ENCODE measurements around the gene EIF3L.
A peak's percentile ranks its signal among the peaks of the same experiment; 100 is the strongest.

Gene EIF3L

DNA sequence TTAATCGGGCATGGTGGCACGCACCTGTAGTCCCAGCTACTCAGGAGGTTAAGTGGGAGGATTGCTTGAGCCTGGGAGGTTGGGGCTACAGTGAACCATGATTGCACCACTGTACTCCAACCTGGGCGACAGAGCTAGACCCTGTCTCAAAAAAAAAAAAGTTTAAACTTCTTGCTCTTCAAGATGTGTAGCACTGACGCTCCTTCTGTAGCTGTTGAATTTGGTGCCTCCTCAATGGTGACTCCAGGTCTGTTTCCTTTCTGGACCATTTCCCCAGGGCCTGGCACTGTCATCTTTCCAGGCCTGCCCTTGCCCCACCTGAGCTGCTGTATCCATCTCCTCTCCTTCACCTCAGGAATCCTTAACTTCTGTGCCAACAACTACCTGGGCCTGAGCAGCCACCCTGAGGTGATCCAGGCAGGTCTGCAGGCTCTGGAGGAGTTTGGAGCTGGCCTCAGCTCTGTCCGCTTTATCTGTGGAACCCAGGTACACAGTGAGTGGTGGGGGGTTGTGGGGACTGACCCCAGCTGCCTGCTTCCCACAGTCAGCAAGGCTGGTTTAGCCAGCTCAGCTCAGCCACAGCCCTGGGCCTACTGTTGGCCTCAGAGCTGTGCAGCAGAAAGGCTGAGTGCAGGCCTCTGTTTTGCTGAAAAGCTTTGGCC lies 39.4 kb upstream of the EIF3L start:
- DNase-seq (ENCODE audit: low read depth) = no peak
- H3K4me3 ChIP-seq (ENCODE audit: low read depth, low read length) = no peak overlapping the region
- TF ChIP-seq, protein P1, sequence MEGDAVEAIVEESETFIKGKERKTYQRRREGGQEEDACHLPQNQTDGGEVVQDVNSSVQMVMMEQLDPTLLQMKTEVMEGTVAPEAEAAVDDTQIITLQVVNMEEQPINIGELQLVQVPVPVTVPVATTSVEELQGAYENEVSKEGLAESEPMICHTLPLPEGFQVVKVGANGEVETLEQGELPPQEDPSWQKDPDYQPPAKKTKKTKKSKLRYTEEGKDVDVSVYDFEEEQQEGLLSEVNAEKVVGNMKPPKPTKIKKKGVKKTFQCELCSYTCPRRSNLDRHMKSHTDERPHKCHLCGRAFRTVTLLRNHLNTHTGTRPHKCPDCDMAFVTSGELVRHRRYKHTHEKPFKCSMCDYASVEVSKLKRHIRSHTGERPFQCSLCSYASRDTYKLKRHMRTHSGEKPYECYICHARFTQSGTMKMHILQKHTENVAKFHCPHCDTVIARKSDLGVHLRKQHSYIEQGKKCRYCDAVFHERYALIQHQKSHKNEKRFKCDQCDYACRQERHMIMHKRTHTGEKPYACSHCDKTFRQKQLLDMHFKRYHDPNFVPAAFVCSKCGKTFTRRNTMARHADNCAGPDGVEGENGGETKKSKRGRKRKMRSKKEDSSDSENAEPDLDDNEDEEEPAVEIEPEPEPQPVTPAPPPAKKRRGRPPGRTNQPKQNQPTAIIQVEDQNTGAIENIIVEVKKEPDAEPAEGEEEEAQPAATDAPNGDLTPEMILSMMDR (IDR thresholded peaks at IDR 0.05; ENCODE audit: low read depth, low read length, missing control alignments) = no peak

DNA sequence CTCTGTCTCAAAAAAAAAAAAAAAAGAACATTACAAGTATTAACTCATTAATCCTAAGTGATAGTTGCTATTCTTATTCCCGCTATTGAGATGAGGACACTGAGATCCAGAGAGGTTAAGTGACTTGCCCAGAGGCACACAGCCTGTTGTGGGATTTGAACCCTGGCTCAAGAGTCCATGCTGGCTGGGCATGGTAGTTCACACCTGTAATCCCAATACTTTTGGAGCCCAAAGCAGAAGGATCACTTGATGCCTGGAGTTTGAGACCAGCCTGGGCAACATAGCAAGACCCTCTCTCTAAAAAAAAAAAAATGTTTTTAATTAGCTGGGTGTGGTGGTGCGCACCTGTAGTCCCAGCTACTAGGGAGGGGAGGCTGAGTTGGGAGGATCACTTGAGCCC lies 37.4 kb upstream of the EIF3L start:
- no peak overlapping the region for H3K4me3 ChIP-seq (ENCODE audit: low read depth, low read length)
- DNase-seq (ENCODE audit: low read depth) = no peak
- TF ChIP-seq, protein P1 (IDR thresholded peaks at IDR 0.05; ENCODE audit: low read depth, low read length, missing control alignments) = no peak

DNA sequence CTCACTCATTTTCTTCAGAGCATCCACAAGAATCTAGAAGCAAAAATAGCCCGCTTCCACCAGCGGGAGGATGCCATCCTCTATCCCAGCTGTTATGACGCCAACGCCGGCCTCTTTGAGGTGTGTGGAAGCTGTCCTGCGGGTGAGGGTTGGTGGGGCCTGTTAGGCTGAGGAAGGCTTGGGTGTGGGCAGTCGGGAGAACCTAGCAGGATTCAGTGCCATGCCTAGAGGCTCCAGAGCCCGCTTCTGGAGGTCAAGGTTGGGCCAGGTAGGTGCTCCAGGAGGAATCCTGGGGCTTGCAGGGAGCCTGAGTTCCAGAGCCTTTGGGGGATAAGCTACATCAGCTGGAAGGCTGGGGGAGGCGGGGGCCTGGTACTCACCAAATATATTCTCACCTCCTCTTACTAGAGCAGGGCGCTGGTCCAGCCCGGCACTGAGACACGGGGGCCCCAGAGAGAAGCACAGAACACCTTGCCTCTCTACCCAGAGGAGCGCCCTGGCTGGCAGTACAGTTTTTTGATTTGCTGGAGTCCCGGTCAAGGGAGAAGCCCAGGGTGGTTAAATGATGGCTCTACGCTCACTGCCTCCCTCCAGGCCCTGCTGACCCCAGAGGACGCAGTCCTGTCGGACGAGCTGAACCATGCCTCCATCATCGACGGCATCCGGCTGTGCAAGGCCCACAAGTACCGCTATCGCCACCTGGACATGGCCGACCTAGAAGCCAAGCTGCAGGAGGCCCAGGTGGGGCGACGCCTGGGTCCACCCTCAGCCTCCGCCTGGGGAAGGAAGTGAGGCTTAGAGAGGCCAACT lies 36.1 kb upstream of the EIF3L start:
- TF ChIP-seq, protein P1 (IDR thresholded peaks at IDR 0.05; ENCODE audit: low read depth, low read length, missing control alignments) = no peak
- no peak overlapping the region for H3K4me3 ChIP-seq (ENCODE audit: low read depth, low read length)
- DNase-seq (ENCODE audit: low read depth) = no peak

DNA sequence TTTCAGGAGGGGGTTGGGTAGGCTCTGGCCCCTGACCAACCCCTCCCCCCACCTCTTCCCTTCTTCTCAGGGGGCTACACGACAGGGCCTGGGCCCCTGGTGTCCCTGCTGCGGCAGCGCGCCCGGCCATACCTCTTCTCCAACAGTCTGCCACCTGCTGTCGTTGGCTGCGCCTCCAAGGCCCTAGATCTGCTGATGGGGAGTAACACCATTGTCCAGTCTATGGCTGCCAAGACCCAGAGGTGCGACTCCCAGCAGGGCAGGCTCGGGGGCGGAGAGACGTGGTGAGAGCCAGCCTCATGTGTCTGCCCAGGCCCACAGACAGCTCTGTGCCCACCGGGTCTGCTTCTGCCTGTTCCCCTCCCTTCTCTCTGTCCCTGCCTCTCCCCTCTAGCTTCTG lies 33.6 kb upstream of the EIF3L start:
- TF ChIP-seq, protein P1 (IDR thresholded peaks at IDR 0.05; ENCODE audit: low read depth, low read length, missing control alignments) = no peak
- H3K4me3 ChIP-seq (ENCODE audit: low read depth, low read length) = no peak overlapping the region
- no peak for DNase-seq (ENCODE audit: low read depth)

DNA sequence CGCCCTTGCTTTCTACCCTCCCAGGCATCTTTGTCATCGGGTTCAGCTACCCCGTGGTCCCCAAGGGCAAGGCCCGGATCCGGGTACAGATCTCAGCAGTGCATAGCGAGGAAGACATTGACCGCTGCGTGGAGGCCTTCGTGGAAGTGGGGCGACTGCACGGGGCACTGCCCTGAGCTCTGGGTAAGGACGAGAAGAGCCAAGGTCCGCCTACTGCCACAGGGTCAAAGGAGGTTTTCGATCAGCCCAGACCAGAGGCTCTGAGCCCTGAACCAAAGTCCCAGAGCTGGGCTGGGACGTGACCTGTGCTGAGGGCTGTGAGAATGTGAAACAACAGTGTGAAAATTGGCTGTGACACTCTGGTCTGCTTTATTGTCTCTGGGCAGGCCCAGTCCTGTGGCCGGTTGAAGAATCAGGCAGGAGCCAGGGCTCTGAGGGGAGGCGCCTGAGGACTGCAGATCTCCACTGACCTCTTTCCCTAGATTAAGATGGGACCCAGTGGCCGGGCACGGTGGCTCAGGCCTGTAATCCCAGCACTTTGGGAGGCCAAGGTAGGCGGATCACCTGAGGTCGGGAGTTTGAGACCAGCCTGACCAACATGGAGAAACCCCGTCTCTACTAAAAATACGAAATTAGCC lies 32.6 kb upstream of the EIF3L start:
- TF ChIP-seq, protein P1 (IDR thresholded peaks at IDR 0.05; ENCODE audit: low read depth, low read length, missing control alignments) = no peak

DNA sequence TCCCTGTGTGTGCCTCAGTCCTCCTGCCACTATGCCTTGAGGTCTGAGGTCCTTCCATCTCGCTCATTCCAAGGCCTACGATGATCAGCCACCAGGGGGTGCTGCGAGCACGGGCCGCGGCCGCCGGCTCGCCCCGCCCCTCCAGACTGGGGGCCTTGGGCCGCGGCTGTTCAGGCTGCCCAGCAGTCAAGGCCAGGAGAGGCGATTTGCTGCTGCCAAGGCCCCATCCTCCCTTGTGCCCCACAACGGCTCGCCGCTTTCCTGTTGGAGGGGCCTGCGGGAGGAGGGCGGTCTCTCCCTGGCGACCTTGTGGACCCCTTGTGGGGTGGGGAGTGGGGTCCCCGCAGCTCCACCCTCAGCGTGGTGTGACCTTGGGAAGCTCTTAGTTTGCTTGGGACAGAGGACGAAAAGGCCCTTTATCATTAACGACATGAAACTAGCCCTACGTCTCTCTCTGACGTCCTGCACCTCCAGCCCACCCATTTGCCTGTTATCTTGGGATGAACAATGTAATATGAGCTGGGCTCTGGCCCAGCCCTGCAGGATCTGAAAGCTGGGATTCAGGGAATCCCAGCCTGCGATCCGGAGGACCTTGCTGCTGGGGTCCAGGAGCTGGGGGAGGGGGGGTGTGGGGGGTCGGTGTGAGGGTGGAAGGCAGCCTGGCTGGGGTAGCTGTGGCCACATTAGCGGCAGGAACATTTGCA lies 31.4 kb upstream of the EIF3L start:
- no peak for DNase-seq (ENCODE audit: low read depth)
- H3K4me3 ChIP-seq (ENCODE audit: low read depth, low read length) = no peak overlapping the region
- TF ChIP-seq, protein P1 (IDR thresholded peaks at IDR 0.05; ENCODE audit: low read depth, low read length, missing control alignments) = peak; percentile 93

More for the DNA sequence above, 32.6 kb upstream of the EIF3L start:
- no peak for DNase-seq (ENCODE audit: low read depth)
- no peak overlapping the region for H3K4me3 ChIP-seq (ENCODE audit: low read depth, low read length)
